ENCODE measurements around the gene LRRC46.

LRRC46 gene

DNA sequence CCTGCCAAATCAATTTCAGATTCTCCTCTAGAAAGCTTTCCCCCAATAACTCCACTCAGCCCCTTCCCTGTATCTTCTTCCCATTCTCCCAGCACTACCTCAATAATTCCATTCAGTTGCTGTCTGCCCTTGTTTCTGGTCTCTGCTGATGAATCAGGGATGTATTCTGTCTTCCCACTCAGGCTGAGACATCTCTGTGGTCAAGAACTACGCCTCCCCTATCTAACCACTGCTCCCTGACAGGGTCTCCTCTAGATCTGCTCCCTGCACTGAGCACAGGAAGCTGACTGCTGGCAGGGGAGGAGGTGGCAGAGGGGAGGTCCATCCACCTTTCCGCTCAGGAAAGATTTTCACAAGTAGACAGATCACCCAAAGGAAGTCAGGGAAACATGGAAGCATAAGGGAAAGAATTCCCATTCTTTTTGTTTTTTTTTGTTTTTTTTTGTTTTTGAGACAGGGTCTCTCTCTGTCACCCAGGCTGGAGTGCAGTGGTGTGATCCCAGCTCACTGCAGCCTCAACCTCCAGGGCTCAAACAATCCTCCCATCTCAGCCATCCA lies 47.6 kb downstream of the LRRC46 start:
- DNase-seq: no peak

DNA sequence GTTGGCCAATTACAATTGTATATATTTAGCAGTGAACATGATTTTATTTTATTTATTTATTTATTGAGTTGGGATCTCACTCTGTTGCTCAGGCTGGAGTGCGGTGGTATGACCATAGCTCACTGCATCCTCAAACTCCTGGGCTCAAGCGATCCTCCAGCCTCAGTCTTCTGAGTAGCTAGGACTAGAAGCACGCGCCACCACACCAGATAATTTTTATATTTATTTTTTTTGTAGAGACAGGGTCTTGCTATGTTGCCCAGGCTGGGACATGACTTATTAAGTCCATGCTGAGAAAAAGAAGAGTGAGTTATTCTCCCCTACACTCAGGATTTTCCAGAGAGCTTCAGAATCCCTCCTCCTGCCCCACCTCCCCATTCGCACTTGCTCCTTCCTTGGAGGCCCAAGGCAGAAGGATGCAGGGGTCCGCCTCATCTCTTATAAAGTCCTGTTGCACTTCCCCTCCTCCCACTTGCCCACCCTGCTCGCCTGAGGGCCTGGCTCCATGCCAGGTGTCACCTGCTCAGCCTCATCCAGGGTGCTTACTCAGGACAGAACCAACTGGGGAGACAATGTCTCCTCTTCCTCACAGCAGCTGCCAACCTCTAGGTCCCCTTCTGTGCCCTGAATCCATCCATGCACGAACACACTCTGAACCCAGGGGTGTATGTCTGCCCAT lies 48.4 kb downstream of the LRRC46 start:
- DNase-seq: no peak

DNA sequence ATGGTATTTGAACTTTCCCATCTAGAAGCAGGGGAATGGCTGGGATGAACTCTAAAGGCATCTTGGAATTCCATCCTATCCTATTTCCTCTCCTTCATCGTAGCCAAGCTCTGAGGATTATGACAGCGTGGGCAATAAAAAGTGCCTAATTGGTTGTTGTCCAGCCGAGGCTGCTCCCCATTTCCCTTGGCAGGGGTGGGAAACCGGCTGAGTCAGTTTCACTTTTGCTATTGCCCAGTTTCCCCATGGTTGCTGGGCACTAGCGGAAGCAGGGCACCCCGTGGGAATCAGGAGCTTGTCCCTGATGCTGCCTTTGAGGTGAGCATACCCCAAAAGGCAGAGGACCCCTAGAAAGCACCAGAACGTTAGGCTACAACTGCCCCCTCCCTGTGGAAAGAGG lies 50.8 kb downstream of the LRRC46 start:
- DNase-seq: no peak

DNA sequence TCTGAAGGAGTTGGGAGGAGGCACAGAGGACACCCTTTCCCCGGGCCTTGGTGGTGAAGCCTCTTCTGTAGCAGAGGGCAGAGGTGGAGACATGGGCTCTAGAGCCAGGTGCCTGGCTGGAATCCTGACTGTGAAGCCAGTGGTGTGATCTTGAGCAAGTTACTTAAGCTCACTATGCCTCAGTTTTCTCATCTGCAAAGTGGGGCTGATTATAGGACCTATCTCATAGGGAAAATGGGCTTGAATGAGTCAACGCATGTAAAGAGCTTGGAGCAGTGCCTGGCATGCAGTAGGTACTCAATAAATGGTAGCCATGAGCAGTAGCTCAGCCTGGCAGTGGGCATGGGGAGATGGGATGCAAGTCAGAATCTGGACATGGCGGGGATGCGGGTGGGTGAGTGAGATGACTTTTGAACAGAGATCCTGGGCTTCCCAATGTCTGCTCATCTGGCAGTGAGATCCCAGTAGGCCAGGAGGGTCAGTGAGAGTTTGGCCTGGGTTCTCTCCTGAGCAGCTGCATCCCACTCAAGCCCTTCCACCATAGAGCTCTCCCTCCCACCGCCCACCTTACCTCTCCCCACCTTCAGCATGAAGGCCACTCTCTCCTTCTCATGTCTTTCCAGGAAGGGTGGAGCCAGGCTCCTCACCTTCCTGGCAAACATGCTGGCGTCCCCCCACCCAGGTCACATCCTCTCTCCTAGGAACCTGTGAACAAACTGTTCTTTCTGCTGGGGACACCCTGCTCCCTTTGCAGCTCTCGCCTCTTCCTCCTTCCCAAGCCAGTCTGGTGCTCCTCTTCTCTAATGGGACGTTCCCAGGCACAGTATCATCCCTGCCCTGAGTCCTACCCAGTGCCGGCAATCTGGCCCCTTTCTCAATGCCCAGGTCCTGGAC lies 51.5 kb downstream of the LRRC46 start:
- no peak for DNase-seq

DNA sequence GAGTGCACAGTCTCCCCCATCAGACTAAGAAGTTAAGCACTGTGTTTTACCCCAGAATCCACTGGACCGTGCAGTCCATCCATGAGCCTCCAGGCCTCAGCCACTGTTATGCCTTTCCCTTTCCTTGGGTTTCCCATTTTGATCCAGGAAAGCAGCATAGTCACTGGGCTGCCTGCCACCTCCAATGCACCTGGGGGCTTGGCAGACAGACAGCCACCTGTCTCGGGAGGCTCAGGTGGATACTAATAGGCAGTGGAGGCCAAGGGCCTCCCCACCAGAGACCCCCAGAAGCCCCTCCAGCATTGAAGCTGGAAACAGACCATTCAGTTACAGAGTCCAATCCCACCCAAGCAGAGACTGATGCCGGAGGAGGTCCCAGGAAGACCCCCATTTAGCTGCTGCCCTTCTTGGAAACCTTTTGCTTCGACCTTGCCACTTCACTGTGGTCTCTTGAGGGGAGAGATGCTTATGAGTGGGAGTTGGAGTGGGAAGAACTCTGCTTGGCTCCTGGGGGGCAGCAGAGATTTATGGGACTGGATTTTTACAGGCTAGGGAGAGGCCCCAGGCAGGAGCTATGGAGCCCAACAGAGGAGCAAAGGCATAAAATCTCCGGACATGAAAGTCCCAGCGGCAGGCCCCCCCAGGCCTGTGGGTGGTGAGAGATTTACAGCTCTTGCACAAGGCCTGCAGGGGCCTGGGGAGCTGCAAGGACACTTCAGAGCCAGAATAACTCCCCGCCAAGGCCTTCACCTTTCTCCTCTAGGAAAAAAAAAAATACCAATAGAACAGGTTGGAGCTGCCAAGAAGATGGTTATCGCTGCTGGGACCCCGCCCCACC lies 52.3 kb downstream of the LRRC46 start:
- no peak for DNase-seq

DNA sequence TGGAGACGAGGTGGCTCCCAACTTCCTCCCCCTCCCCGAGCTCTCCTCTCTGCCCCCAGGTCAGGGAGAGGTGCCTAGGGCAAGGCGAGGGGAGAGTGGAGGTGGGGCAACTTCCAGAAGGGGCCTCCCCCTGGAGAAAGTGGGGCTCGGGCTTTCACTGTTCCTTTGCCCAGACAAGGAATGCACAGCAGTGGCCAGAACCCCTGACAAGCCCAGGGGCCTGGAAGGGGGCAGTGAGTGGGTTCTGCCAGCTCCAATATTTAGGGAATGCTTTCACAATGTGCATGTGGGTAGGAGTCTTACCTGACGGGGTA lies 52.9 kb downstream of the LRRC46 start:
- DNase-seq: no peak

DNA sequence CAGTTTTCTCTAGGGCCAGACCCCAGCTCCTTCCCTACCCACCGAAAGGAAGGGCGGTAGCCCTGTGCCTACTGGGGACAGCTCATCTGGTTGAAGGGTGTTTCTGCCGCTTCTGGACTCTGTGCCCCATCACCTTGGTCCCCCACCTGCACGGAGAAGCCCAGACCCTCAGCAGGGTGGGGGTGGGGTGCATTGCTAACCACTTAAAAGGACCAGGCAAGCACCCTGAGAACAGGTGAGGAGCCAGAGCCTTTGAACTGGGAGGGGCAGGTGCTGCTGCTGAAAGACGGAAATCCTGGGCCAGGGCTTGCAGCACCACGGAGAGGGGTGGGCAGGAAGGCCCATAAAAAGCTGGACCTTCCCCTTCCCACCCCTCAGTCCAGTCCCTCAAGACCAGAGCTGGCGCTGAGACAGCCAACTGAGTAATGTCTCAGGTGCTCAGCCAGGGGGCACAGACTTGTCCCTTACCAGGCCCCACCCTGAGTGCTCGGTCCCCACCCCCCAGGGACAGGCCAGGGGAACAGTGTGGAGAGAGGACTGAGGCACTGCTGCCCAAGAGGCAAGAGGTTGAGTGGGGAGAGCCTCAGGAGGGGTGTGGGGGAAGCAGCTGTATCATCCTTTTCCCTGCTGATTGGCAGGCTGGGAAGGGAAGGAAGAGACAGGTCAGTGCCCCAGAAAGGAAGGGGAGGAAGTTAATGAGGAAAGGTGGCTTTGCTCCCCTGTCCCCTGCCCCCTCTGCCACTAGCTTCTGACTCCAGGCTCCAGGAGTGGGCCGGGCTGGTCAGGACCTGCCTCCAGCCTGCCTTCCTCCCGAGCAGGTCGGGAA lies 53.6 kb downstream of the LRRC46 start:
- DNase-seq: no peak
